Sigmoid colon (tissue), 7 donors: Measurements from ENCODE around the gene WAS. TPM values are rescaled to one million over a fixed set of nuclear protein-coding genes. Genes with fewer than 3 reads are reported as not detected.
A peak's percentile ranks its signal among the peaks of the same experiment; 100 is the strongest.
"Not testable (repeated sequence)": the region's sequence is repeated elsewhere in the genome, so short reads cannot be mapped to it uniquely, and the experiment has no call there.

ENCODE experiments used
- DNase-seq: peaks from one replicate; pipeline ENCODE4 v3.0.0-alpha.2; 2019
- H3K27ac ChIP-seq, 4 donors: fragments of 200-600 bp; sonication (generic); one replicate each; pipeline ENCODE4 v1.5.1; 2016 to 2019; ENCODE audit warnings: mild to moderate bottlenecking in 1 of 4
- H3K27me3 ChIP-seq, 3 donors: fragments of 200-600 bp; sonication (generic); one replicate each; pipeline ENCODE4 v1.5.1; 2019; ENCODE audit warnings: mild to moderate bottlenecking in 1 of 3
- H3K36me3 ChIP-seq, 4 donors: fragments of 200-600 bp; sonication (generic); one replicate each; pipeline ENCODE4 v1.5.1; 2016 to 2019
- H3K4me1 ChIP-seq, 4 donors: fragments of 200-600 bp; sonication (generic); one replicate each; pipeline ENCODE4 v1.5.1; 2017 to 2019
- H3K4me3 ChIP-seq, 4 donors: fragments of 200-600 bp; sonication (generic); one replicate each; pipeline ENCODE4 v1.5.1; 2017 to 2019; ENCODE audit warnings: mild to moderate bottlenecking in 2 of 4, moderate library complexity in 1 of 4
- H3K9me3 ChIP-seq, 4 donors: fragments of 200-600 bp in 3 of 4; sonication (generic) in 3 of 4; one replicate each; pipeline versions ENCODE4 v1.5.1 to v1.6.1; 2013 to 2019
- EP300 ChIP-seq, 4 donors: sonication (generic); formaldehyde crosslinking; IDR thresholded peaks; one replicate each; pipeline ENCODE4 v1.6.1; 2017; ENCODE audit warnings: antibody characterized with exemption in 4 of 4
- POLR2A ChIP-seq, 2 donors: fragments of 450-650 bp; IDR thresholded peaks; one replicate each; pipeline ENCODE4 v1.6.1; 2016; ENCODE audit warnings: antibody characterized with exemption in 2 of 2, mild to moderate bottlenecking in 2 of 2, moderate library complexity in 2 of 2
- POLR2AphosphoS5 ChIP-seq, 4 donors: sonication (generic); formaldehyde crosslinking; IDR thresholded peaks; one replicate each; pipeline ENCODE4 v1.6.1; 2017; ENCODE audit warnings: antibody characterized with exemption in 4 of 4
- WGBS, 2 donors: extraction: QIAGEN DNeasy Blood & Tissue Kit; methylation state at CpG; one replicate each; pipeline ENCODE4 v1.1.7; 2013; 5-methylcytosine and 5-hydroxymethylcytosine counted together
- intact Hi-C: fragments of 100-400 bp; cut with DNase I; formaldehyde crosslinking; loops from one replicate; pipeline ENCODE4 v1.15.1; 2023
- polyA plus RNA-seq, 3 donors: library from polyadenylated mRNA; stranded (reverse); fragments of 200-250 nt; gene quantifications; one replicate each; pipeline ENCODE4 v1.2.3, GENCODE V29; 2013
- total RNA-seq, 4 donors: library from RNA; depleted of rRNA; stranded (reverse); fragments of >200 nt; gene quantifications; one replicate each; pipeline ENCODE4 v1.1.0, GENCODE V29; 2016
- TF ChIP-seq, protein P1 (sequence below), 4 experiments: fragments of 450-650 bp in 3 of 4; fragments of 200-600 bp in 1 of 4; IDR thresholded peaks; one replicate each; pipeline ENCODE4 v1.5.1; 2016 to 2019; ENCODE audit warnings: antibody characterized with exemption in 4 of 4, mild to moderate bottlenecking in 3 of 4, moderate library complexity in 2 of 4
- donor health status: healthy with polysubstance abuse.
- donor health status: Bipolar disorder and iron deficiency.
- donor health status: healthy.

The WAS gene
- total and polyA plus RNA-seq, 7 donors, result 3.0 to 23.5 (median 4.3) TPM

- no peaks in the 10 kb centered on the region for H3K4me1 ChIP-seq
- peak overlapping the region; percentile 17 to 67 (median 53) for H3K27ac ChIP-seq
- TF ChIP-seq POLR2AphosphoS5 (IDR thresholded peaks at IDR 0.05), result no peak
- TF ChIP-seq, protein P1, sequence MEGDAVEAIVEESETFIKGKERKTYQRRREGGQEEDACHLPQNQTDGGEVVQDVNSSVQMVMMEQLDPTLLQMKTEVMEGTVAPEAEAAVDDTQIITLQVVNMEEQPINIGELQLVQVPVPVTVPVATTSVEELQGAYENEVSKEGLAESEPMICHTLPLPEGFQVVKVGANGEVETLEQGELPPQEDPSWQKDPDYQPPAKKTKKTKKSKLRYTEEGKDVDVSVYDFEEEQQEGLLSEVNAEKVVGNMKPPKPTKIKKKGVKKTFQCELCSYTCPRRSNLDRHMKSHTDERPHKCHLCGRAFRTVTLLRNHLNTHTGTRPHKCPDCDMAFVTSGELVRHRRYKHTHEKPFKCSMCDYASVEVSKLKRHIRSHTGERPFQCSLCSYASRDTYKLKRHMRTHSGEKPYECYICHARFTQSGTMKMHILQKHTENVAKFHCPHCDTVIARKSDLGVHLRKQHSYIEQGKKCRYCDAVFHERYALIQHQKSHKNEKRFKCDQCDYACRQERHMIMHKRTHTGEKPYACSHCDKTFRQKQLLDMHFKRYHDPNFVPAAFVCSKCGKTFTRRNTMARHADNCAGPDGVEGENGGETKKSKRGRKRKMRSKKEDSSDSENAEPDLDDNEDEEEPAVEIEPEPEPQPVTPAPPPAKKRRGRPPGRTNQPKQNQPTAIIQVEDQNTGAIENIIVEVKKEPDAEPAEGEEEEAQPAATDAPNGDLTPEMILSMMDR (IDR thresholded peaks at IDR 0.05), result peak in 3 of 4 experiments; percentile 11 to 38 (median 21)
- 25 to 39% methylated on average over 6 of the region's 6 CpGs for WGBS, 2 donors
- intact Hi-C loops, result loop anchor here (10.0 kb wide), 1 partner anchor 156 kb away; the partner anchor contains the start of gene HDAC6
- no peaks in the 10 kb centered on the region for H3K9me3 ChIP-seq
- no peaks in the 10 kb centered on the region for H3K36me3 ChIP-seq
- H3K27me3 ChIP-seq, result no peaks in the 10 kb centered on the region
- DNase-seq, result peak; percentile 74
- no peak overlapping the region for H3K4me3 ChIP-seq
Observed at GRCh38 chrX:48648336-48648751, 35.3 kb upstream of the WAS start.

DNA sequence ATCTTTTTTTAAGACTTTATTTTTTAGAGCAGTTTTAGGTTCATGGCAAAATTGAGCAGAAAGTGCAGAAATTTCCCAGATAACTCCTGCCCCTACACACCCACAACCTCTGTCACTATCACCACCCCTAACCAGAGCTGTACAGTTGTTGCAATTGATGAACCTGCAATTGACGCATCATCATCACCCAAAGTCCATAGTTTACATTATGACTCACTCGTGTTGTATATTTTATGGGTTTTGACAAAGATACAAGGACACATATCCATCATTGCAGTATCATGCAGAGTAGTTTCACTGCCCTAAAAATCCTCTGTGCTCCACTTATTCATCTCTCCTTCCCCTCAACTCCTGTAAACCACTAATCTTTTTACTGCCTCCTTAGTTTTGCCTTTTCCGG lies 34.5 kb upstream of the WAS start:
- peak overlapping the region in 2 of 4 donors; percentile 52 to 67 for H3K27ac ChIP-seq
- H3K36me3 ChIP-seq, result no peaks in the 10 kb centered on the region
- intact Hi-C loops, result loop anchor here (10.0 kb wide), 1 partner anchor 156 kb away; the partner anchor contains the start of gene HDAC6
- WGBS, 2 donors, result 11 to 64% methylated on average over 3 of the region's 3 CpGs
- peak; percentile 2 for DNase-seq
- no peaks in the 10 kb centered on the region for H3K9me3 ChIP-seq
- no peak overlapping the region for H3K4me3 ChIP-seq
- no peaks in the 10 kb centered on the region for H3K27me3 ChIP-seq
- TF ChIP-seq, protein P1 (IDR thresholded peaks at IDR 0.05), result no peak
- TF ChIP-seq POLR2AphosphoS5 (IDR thresholded peaks at IDR 0.05), result no peak
- no peak for TF ChIP-seq POLR2A (IDR thresholded peaks at IDR 0.05)
- no peak for TF ChIP-seq EP300 (IDR thresholded peaks at IDR 0.05)
- H3K4me1 ChIP-seq, result no peaks in the 10 kb centered on the region

DNA sequence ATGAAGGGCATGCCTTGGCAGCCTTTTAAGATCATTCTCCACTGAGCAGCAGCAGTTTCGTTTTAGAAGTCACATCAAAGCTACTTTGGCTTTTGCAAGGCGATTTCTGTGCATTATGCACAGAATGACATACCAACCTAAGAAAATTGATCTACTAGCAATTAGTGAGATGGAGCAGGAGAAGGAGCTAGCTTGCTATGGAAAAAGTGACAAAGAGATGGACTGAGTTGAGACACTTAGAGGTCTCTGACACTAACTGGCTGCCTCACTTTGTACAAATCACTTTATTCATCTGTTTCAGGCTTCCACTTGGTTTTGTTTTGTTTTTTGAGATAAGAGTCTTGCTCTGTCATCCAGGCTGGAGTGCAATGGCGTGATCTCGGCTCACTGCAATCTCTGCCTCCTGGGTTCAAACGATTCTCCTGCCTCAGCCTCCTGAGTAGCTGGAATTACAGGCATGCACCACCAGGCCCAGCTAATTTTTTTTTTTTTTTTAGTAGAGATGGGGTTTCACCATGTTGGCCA lies 31.5 kb upstream of the WAS start:
- H3K27ac ChIP-seq, DNase-seq, intact Hi-C loops, H3K36me3 ChIP-seq, H3K4me1 ChIP-seq, H3K27me3 ChIP-seq, H3K9me3 ChIP-seq, H3K4me3 ChIP-seq: not testable (repeated sequence)
- 71 to 83% methylated on average over 5 of the region's 5 CpGs for WGBS, 2 donors

GRCh38 chrX:48654746-48655145 lies 28.9 kb upstream of the WAS start:
- H3K4me3 ChIP-seq, result not testable (repeated sequence)

DNA sequence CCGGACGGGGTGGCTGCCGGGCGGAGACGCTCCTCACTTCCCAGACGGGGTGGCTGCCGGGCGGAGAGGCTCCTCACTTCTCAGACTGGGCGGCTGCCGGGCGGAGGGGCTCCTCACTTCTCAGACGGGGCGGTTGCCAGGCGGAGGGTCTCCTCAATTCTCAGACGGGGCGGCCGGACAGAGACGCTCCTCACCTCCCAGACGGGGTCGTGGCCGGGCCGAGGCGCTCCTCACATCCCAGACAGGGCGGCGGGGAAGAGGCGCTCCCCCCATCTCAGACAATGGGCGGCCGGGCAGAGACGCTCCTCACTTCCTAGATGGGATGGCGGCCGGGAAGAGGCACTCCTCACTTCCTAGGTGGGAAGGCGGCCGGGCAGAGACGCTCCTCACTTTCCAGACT lies 23.9 kb upstream of the WAS start:
- H3K4me1 ChIP-seq, H3K4me3 ChIP-seq, H3K9me3 ChIP-seq, H3K27me3 ChIP-seq, H3K27ac ChIP-seq, intact Hi-C loops, DNase-seq, H3K36me3 ChIP-seq: not testable (repeated sequence)
- 93 to 97% methylated on average over 30 to 34 of the region's 34 CpGs for WGBS, 2 donors

More at GRCh38 chrX:48654746-48655145, 28.9 kb upstream of the WAS start:
- H3K9me3 ChIP-seq, DNase-seq, H3K27me3 ChIP-seq, H3K27ac ChIP-seq, H3K4me1 ChIP-seq, intact Hi-C loops, H3K36me3 ChIP-seq: not testable (repeated sequence)
- WGBS, 2 donors, result 19 to 57% methylated on average over 19 of the region's 19 CpGs

GRCh38 chrX:48663241-48663640 lies 20.4 kb upstream of the WAS start:
- Histone ChIP-seq H3K27ac (no peak overlapping the region), H3K27me3 (no peaks in the 10 kb centered on the region), H3K36me3 (no peaks in the 10 kb centered on the region), H3K4me1 (no peaks in the 10 kb centered on the region), H3K9me3 (no peaks in the 10 kb centered on the region), H3K4me3 (no peak overlapping the region)
- WGBS, 2 donors, result 89 to 100% methylated on average over 1 of the region's 1 CpG
- intact Hi-C loops, result no loop called here
- TF ChIP-seq EP300 (IDR thresholded peaks at IDR 0.05), result no peak
- no peak for TF ChIP-seq POLR2A (IDR thresholded peaks at IDR 0.05)
- TF ChIP-seq POLR2AphosphoS5 (IDR thresholded peaks at IDR 0.05), result no peak
- TF ChIP-seq, protein P1 (IDR thresholded peaks at IDR 0.05), result no peak
- DNase-seq, result no peak
